Stimulated activated CD4-positive, alpha-beta T cell treated with anti-CD3 and anti-CD28 coated beads, TNF-alpha, amount 100 ng/mL, for 1 hour (primary cell): ENCODE measurements around the gene CTRL.

Source experiments
- DNase-seq, 3 donors: peaks; one replicate each; pipeline ENCODE4 v3.0.0-alpha.2; 2020; ENCODE audit warnings: low read depth in 3 of 3, low spot score in 1 of 3

CTRL gene

GRCh38 chr16:67963292-67963661 is 31.6 kb upstream of the CTRL start:
- DNase-seq, result no peak

GRCh38 chr16:67962135-67962534 is 30.5 kb upstream of the CTRL start:
- DNase-seq, result no peak

- DNase-seq, result no peak
These were observed 29.9 kb upstream of the CTRL start for GRCh38 chr16:67961551-67961957.

GRCh38 chr16:67959536-67960329 is 28.1 kb upstream of the CTRL start:
- no peak for DNase-seq

GRCh38 chr16:67957622-67958021 is 26.0 kb upstream of the CTRL start:
- DNase-seq, result no peak

GRCh38 chr16:67954421-67955196 is 22.9 kb upstream of the CTRL start:
- DNase-seq, result no peak

GRCh38 chr16:67953641-67954375 is 22.1 kb upstream of the CTRL start:
- no peak for DNase-seq

GRCh38 chr16:67951485-67951884 is 19.8 kb upstream of the CTRL start:
- no peak for DNase-seq

GRCh38 chr16:67950335-67950843 is 18.7 kb upstream of the CTRL start:
- DNase-seq, result no peak

- DNase-seq, result no peak
These were observed 18.0 kb upstream of the CTRL start for GRCh38 chr16:67949645-67950044.

GRCh38 chr16:67948015-67948414 is 16.4 kb upstream of the CTRL start:
- DNase-seq, result no peak

- DNase-seq, result no peak
These were observed 15.4 kb upstream of the CTRL start for GRCh38 chr16:67946966-67947558.

- no peak for DNase-seq
These were observed 14.5 kb upstream of the CTRL start for GRCh38 chr16:67946128-67946569.

GRCh38 chr16:67945392-67945933 is 13.8 kb upstream of the CTRL start:
- DNase-seq, result no peak

GRCh38 chr16:67944690-67945391 is 13.2 kb upstream of the CTRL start:
- no peak for DNase-seq

- no peak for DNase-seq
These were observed 12.2 kb upstream of the CTRL start, which contains the start of gene LCAT for GRCh38 chr16:67943619-67944504. Gene LCAT (minus strand): TSS chr16:67944120. CDS start chr16:67944101, 19 bp downstream.

GRCh38 chr16:67943256-67943618 is 11.6 kb upstream of the CTRL start:
- no peak for DNase-seq

- DNase-seq, result no peak
These were observed 11.0 kb upstream of the CTRL start for GRCh38 chr16:67942510-67943255.

GRCh38 chr16:67942200-67942509 is 10.5 kb upstream of the CTRL start:
- no peak for DNase-seq
